OCI-LY7 (cell line): ENCODE measurements around the gene ELF2. TPM values are rescaled to one million over a fixed set of nuclear protein-coding genes. Genes with fewer than 3 reads are reported as not detected.
A peak's percentile ranks its signal among the peaks of the same experiment; 100 is the strongest.

Source experiments
- Bru-seq: library from RNA; stranded (reverse); fragments of 400-500 nt; gene quantifications from one replicate; lab custom pipeline; 2021; lab: Mats Ljungman, UMichigan
- BruChase-seq, 2 experiments: library from RNA; stranded (reverse); fragments of 400-500 nt; gene quantifications; one replicate each; lab custom pipeline; 2021; lab: Mats Ljungman, UMichigan
- BruUV-seq: library from RNA; stranded (reverse); fragments of 400-500 nt; replicated peaks from 2 replicates; lab custom pipeline; 2021; lab: Mats Ljungman, UMichigan
- CTCF ChIA-PET: fragments of 300-600 bp; sonication (Branson Sonifier 250); formaldehyde crosslinking; loops from one replicate; lab custom pipeline; 2022; ENCODE audit warnings: antibody characterized with exemption; ENCODE audit not compliant: unreplicated experiment; lab: Charles Lee
- POLR2A ChIA-PET: fragments of 300-600 bp; sonication (Branson Sonifier 250); formaldehyde crosslinking; loops from one replicate; lab custom pipeline; 2022; ENCODE audit warnings: antibody characterized with exemption; lab: Charles Lee
- DNase-seq: peaks from one replicate; pipeline ENCODE4 v3.0.0-alpha.2; 2015; ENCODE audit warnings: low spot score
- H2AFZ ChIP-seq: fragments of 200-600 bp; sonication (generic), shearing (Covaris generic); 2 replicates; pipeline ENCODE4 v1.6.1; 2014; ENCODE audit warnings: mild to moderate bottlenecking, antibody characterized with exemption, low read length, moderate library complexity
- H3K27ac ChIP-seq: fragments of 200-600 bp; sonication (generic); 2 replicates; pipeline ENCODE4 v1.5.1; 2014; ENCODE audit warnings: mixed run types, low read depth, mild to moderate bottlenecking, moderate library complexity, low read length, inconsistent platforms; ENCODE audit not compliant: poor library complexity, severe bottlenecking
- H3K36me3 ChIP-seq: fragments of 200-600 bp; sonication (generic); 2 replicates; pipeline ENCODE4 v1.6.1; 2014; ENCODE audit warnings: mild to moderate bottlenecking, antibody characterized with exemption, low read length, moderate library complexity, mixed read lengths; ENCODE audit not compliant: insufficient read depth
- H3K4me1 ChIP-seq: fragments of 200-600 bp; sonication (generic); 2 replicates; pipeline ENCODE4 v1.5.1; 2014; ENCODE audit warnings: mild to moderate bottlenecking, low read length; ENCODE audit not compliant: insufficient read depth, poor library complexity, severe bottlenecking
- H3K4me2 ChIP-seq: fragments of 200-600 bp; sonication (generic); 2 replicates; pipeline ENCODE4 v1.6.1; 2014; ENCODE audit warnings: mild to moderate bottlenecking, low read length
- H3K4me3 ChIP-seq: fragments of 200-600 bp; sonication (generic); 2 replicates; pipeline ENCODE4 v1.5.1; 2014; ENCODE audit warnings: mild to moderate bottlenecking, low read depth, low read length; ENCODE audit not compliant: poor library complexity, severe bottlenecking
- H3K79me2 ChIP-seq: fragments of 200-600 bp; sonication (generic); 2 replicates; pipeline ENCODE4 v1.6.1; 2016; ENCODE audit warnings: low read depth, mild to moderate bottlenecking, low read length, moderate library complexity, mixed read lengths; ENCODE audit not compliant: insufficient read depth
- H3K9me2 ChIP-seq: fragments of 200-600 bp; sonication (generic); 2 replicates; pipeline ENCODE4 v1.6.1; 2016; ENCODE audit warnings: mild to moderate bottlenecking, low read length, mixed read lengths; ENCODE audit not compliant: insufficient read depth
- H3K9me3 ChIP-seq: fragments of 200-600 bp; sonication (generic); 2 replicates; pipeline ENCODE4 v1.6.1; 2014; ENCODE audit warnings: mild to moderate bottlenecking, mixed run types, low read length, mixed read lengths
- H4K20me1 ChIP-seq: fragments of 200-600 bp; sonication (generic); 2 replicates; pipeline ENCODE4 v1.6.1; 2014; ENCODE audit warnings: mild to moderate bottlenecking, antibody characterized with exemption, low read length, moderate library complexity, mixed read lengths; ENCODE audit not compliant: insufficient read depth
- EZH2phosphoT487 ChIP-seq: fragments of 200-600 bp; sonication (generic); IDR thresholded peaks from 2 replicates; pipeline ENCODE4 v1.6.1; 2018; ENCODE audit warnings: low read depth, borderline replicate concordance, mild to moderate bottlenecking, mixed run types, antibody characterized with exemption, low read length, moderate library complexity, mixed read lengths
- intact Hi-C: fragments of 100-400 bp; cut with micrococcal nuclease; formaldehyde crosslinking; loops from one replicate; pipeline ENCODE4 v1.10.0; 2022; ENCODE audit not compliant: unreplicated experiment
- long read RNA-seq: library from polyadenylated mRNA; stranded (forward); transcript quantifications from one replicate; pipeline ENCODE4 v2.0.0, GENCODE V29; 2022
- total RNA-seq, 2 experiments: library from RNA; depleted of rRNA in 1 of 2; stranded (reverse); fragments of >200 nt in 1 of 2; shearing (Covaris generic) in 1 of 2; gene quantifications; 2 replicates each; pipeline ENCODE4 v1.2.3, GENCODE V29; 2014 to 2022
- TF ChIP-seq, protein P1 (sequence below): fragments of 200-600 bp; sonication (generic); conservative IDR thresholded peaks from 2 replicates; pipeline ENCODE4 v1.5.1; 2014; ENCODE audit warnings: mild to moderate bottlenecking, antibody characterized with exemption, low read length, moderate library complexity, mixed read lengths

Gene ELF2
- total RNA-seq (2014; rRNA removed; shearing (Covaris generic)) (49.1 and 49.6 TPM in 2 replicates), total RNA-seq (2022) (57.0 and 62.0 TPM in 2 replicates), Bru-seq, nascent RNA (percentile 78 among the genes with signal in this experiment), BruChase-seq, experiment 1, labeled RNA remaining after a 6-hour chase (percentile 78 among the genes with signal in this experiment), BruChase-seq, experiment 2, labeled RNA remaining after a 2-hour chase (percentile 76 among the genes with signal in this experiment)
- long read RNA-seq, partial matches to known transcripts: 3 of 20 reads
- long read RNA-seq, other reads (novel, unspliced or antisense): 14 of 20 reads

- Histone ChIP-seq H3K4me1 (peaks cover 28% of the 10 kb centered on the region), H4K20me1 (peaks cover 19% of the 10 kb centered on the region; the same call in 1 of the 2 replicates), H3K4me3 (peak within 1 kb of the TSS; percentile 83), H3K9me2 (no peaks in the 10 kb centered on the region), H3K36me3 (no peaks in the 10 kb centered on the region), H2AFZ (peak within 1 kb of the TSS; percentile 85), H3K27ac (peak within 1 kb of the TSS; percentile 89), H3K4me2 (peak within 1 kb of the TSS; percentile 90), H3K79me2 (peaks cover 33% of the 10 kb centered on the region), H3K9me3 (no peaks in the 10 kb centered on the region)
- CTCF ChIA-PET: interaction anchor here (0.5 to 0.7 kb wide), 3 partner anchors 21 to 719 kb away, joined by 3 to 5 read pairs (median 4); no protein-coding TSS in a partner anchor
- BruUV-seq: no TSS peak
- POLR2A ChIA-PET: interaction anchor here (0.6 to 2.0 kb wide), 10 partner anchors 16 to 242 kb away, joined by 3 to 8 read pairs (median 4); partner anchors contain the start of gene NAA15
- intact Hi-C loops: loop anchor here (1.0 to 5.0 kb wide), 6 partner anchors 78 to 380 kb away; partner anchors contain the start of genes NOCT and SETD7
- TF ChIP-seq EZH2phosphoT487: no peak
- TF ChIP-seq, protein P1, sequence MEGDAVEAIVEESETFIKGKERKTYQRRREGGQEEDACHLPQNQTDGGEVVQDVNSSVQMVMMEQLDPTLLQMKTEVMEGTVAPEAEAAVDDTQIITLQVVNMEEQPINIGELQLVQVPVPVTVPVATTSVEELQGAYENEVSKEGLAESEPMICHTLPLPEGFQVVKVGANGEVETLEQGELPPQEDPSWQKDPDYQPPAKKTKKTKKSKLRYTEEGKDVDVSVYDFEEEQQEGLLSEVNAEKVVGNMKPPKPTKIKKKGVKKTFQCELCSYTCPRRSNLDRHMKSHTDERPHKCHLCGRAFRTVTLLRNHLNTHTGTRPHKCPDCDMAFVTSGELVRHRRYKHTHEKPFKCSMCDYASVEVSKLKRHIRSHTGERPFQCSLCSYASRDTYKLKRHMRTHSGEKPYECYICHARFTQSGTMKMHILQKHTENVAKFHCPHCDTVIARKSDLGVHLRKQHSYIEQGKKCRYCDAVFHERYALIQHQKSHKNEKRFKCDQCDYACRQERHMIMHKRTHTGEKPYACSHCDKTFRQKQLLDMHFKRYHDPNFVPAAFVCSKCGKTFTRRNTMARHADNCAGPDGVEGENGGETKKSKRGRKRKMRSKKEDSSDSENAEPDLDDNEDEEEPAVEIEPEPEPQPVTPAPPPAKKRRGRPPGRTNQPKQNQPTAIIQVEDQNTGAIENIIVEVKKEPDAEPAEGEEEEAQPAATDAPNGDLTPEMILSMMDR: no peak
- DNase-seq: peak; percentile 91
These were observed at the start of gene ELF2 for GRCh38 chr4:139177049-139177868. TSS of gene ELF2 (minus strand) at chr4:139177218. CDS start at chr4:139137701, 39,517 bp downstream.

DNA sequence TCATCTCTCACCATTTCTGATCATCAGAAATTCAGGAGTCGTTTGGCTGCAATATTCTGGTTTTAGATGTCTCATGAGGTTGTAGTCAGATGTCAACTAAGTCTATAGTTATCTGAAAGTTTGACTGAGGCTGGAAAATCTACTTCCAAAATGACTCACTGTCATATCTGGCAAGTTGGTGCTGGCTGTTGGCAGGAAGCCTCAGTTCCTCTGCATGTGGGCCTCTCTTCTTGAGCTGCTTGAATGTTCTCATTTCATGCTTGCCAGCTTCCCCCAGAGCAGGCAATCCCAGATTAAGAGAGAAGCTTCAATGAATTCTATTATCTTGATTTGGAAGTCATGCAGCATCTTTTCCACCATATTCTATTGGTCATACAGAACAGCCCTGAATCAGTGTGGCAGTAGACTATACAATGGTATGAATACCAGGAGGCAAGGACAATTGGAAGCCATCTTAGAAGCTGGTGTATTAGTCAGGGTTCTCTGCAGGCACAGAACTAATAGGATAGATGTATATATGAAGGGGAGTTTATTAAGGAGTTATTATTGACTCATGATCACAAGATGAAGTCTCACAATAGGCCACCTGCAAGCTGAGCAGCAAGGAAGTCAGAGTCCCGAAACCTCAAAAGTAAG, 46.8 kb upstream of the ELF2 start:
- POLR2A ChIA-PET: interaction anchor here (0.6 to 2.9 kb wide), 6 partner anchors 9 to 155 kb away, joined by 3 to 18 read pairs (median 4); no protein-coding TSS in a partner anchor
- H2AFZ ChIP-seq: peak overlapping the region; percentile 50; the same call in 1 of the 2 replicates

More for the DNA sequence above, 46.8 kb upstream of the ELF2 start:
- Histone ChIP-seq H3K4me2 (no peak overlapping the region), H3K79me2 (no peaks in the 10 kb centered on the region), H3K36me3 (no peaks in the 10 kb centered on the region), H4K20me1 (no peaks in the 10 kb centered on the region), H3K9me3 (no peaks in the 10 kb centered on the region), H3K27ac (no peak overlapping the region), H3K9me2 (no peaks in the 10 kb centered on the region), H3K4me1 (peaks cover 38% of the 10 kb centered on the region), H3K4me3 (no peak overlapping the region)
- TF ChIP-seq EZH2phosphoT487: no peak
- TF ChIP-seq, protein P1: no peak
- BruUV-seq: no TSS peak
- DNase-seq: no peak
- CTCF ChIA-PET: interaction anchor here (0.6 to 1.2 kb wide), 2 partner anchors 9 to 253 kb away, joined by 3 read pairs; no protein-coding TSS in a partner anchor
- intact Hi-C loops: no loop called here
